C4-2B (cell line): ENCODE data around the gene PRSS38.

Experiments used
- H3K27ac ChIP-seq: fragments of 450-650 bp; 2 replicates; pipeline ENCODE4 v1.5.1; 2017
- CTCF ChIP-seq: fragments of 450-650 bp; conservative IDR thresholded peaks from 2 replicates; pipeline ENCODE4 v1.5.1; 2017; ENCODE audit warnings: mild to moderate bottlenecking
- ZFX ChIP-seq: fragments of 450-650 bp; IDR thresholded peaks from 2 replicates; pipeline ENCODE4 v1.6.1; 2017

PRSS38 gene

DNA sequence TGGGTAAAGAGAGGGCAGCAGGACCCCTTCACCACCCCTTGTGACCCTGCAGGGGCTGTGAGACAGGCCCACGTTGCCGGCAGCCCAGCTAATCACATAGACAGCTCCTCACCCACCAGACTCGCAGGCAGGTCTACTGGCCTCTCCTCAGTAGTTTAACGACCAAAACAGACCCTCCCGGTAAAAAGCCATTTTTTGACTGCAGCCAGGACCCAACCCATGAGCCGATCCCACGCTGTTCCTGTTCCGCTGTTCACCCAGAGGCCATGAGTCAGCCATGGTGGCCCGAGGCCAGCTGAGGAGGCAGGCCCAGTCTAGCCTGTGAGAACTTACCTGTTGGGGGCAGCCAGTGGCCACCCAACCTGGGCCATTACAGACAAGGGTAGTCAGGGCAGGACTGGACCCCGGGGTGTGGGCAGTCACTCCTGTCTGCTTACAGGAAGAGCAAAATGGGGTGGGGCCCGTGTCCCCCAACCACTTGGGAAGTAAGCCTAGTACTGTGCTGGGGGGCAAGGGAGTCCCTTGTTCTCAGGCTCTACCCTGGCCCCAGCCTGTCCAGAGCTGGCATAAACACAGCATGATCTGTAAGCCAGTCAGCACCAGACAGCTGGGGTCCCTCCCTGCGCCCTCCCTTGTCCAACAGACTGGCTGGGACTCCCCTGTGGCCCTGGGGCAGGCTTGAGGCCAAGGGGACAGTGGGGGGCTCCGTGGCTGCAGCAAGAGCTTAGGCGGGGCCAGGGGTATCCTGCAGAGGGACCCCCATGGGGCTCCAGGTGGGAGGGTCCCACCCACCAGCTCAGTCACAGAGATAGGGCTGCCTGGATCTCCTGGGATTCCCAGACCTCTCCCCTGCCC is 70.4 kb downstream of the PRSS38 start:
- H3K27ac ChIP-seq, result peak overlapping the region; percentile 25
- TF ChIP-seq CTCF (no peak), ZFX (no peak)

GRCh38 chr1:227886503-227886961 is 71.1 kb downstream of the PRSS38 start:
- H3K27ac ChIP-seq, result no peak overlapping the region
- no peak for TF ChIP-seq CTCF
- TF ChIP-seq ZFX, result no peak

- TF ChIP-seq CTCF, result no peak
- no peak for TF ChIP-seq ZFX
- no peak overlapping the region for H3K27ac ChIP-seq
Measured at GRCh38 chr1:227886993-227887696, 71.7 kb downstream of the PRSS38 start.

- no peak overlapping the region for H3K27ac ChIP-seq
- TF ChIP-seq ZFX (no peak), CTCF (no peak)
Measured at GRCh38 chr1:227887697-227888403, 72.4 kb downstream of the PRSS38 start.

GRCh38 chr1:227888404-227889046 is 73.0 kb downstream of the PRSS38 start:
- TF ChIP-seq ZFX (no peak), CTCF (no peak)
- no peak overlapping the region for H3K27ac ChIP-seq

DNA sequence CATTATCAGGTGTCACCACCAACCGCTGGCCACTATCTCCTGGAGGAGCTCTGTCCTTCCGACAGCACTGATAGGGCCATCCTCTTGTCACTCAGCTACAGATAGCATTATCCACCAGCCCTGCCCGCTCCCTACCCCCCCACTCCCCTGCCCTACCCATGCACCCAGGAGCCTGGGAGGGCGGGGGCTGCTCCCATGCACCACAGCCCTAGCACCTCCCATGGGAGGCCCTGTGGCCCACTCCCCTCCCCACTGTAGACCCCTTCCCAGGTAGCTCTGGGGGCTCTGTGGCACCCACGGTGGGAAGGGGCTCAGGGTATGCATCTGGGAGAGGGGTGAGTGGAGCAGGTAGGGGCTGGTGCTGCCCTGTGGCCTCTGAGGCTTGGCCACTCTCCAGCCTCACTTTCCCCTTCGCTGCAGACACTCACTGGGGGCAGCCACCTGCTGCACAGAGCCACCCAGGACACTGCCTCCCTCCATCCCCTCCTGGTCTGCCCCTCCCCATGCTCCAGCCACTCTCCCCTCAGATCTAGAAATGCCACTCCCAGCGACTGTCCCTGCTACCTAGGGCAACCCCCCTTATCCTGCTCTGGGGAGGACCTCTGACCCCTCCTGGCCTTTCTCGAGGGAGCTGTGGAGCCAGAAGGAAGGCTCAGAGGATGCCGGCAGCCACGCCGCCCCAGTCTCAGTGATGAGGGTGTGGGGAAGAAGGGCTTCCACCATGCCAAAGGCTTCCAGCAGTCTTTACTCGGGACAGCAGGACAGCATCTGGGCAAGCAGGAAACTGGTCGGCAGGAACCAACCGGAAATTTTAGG is 73.8 kb downstream of the PRSS38 start:
- no peak overlapping the region for H3K27ac ChIP-seq
- TF ChIP-seq CTCF (no peak), ZFX (no peak)
